ENCODE data around the gene VSTM5.

GRCh38 chr11:93849751-93850593 lies 446 bp downstream of the VSTM5 start:
- no peak for TF ChIP-seq POLR2AphosphoS5 (IDR thresholded peaks at IDR 0.05)
- TF ChIP-seq CTCF (IDR thresholded peaks at IDR 0.05), result no peak

All from sigmoid colon (tissue), 4 donors.